Measurements from ENCODE around the gene NSRP1.
"Not testable (repeated sequence)": the region's sequence is repeated elsewhere in the genome, so short reads cannot be mapped to it uniquely, and the experiment has no call there.

Gene NSRP1

DNA sequence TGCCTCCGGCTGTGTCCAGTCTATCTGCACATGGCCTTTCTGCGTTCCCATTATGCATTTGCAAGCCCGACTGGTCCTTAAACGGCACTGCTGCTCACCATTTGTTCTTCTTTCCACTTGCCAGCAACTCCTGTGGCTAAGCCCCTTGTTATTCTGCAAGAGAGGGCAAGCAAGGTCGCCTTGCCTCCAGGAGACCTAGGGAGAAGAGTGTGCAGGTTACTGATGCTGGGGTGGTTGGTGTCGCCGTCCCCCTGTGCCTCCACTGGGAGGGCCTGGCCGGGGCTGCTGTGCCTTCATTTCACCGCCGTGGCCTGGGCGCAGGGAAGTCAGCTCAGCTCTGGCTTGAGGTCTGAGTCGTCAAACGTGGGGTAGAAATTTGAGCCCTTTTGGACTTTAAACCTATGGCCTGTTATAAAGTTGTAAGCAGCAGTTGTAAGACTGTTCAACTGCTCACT lies 106.1 kb downstream of the NSRP1 start:
- DNase-seq (ENCODE audit: low read depth): no peak

- DNase-seq (ENCODE audit: low read depth): no peak
Observed at GRCh38 chr17:30224419-30224960, 107.9 kb downstream of the NSRP1 start.

DNA sequence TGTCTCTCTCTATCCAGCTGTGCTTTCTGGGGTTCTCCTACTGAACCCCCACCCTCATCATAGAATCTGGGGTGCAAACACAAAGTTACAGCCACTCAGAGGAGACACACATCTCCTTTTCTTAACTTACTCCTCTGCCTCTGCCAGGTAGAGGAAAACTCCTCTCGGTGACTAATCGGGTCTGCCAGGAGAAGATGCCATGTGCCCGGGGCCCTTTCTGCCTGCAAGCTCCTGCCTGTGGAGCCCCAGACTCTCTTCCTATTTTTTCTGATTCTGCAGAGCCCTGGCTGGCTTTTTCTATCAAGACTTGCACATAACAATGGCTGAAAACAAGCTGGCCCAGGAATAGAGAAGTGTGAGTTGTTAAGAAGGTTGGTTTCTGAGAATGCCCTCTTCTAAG lies 108.5 kb downstream of the NSRP1 start:
- DNase-seq (ENCODE audit: low read depth): no peak

- DNase-seq (ENCODE audit: low read depth): no peak
Observed at GRCh38 chr17:30225919-30226553, 109.4 kb downstream of the NSRP1 start.

DNA sequence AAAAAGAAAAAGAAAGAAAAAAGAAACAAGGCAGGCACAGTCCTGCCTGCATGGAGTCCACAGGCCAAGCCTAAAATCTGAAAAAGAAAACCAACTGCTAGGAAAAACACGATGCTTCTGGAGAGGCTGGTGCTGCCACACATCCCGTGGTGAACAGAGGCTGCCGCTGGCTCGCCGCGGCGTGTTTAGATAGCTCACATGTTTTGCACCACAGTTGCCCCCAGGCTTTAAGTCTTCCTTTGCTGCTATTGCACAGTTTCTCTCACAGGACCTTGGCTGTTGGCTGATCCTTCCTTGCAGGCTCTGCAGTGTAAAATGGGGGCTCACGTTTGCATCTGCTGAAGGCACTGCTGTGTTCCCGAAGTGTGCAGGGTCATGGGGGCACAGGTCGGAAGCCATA lies 110.3 kb downstream of the NSRP1 start:
- no peak for DNase-seq (ENCODE audit: low read depth)

GRCh38 chr17:30228011-30228410 lies 111.4 kb downstream of the NSRP1 start:
- no peak for DNase-seq (ENCODE audit: low read depth)

- no peak for DNase-seq (ENCODE audit: low read depth)
Observed at GRCh38 chr17:30229012-30229411, 112.4 kb downstream of the NSRP1 start.

DNA sequence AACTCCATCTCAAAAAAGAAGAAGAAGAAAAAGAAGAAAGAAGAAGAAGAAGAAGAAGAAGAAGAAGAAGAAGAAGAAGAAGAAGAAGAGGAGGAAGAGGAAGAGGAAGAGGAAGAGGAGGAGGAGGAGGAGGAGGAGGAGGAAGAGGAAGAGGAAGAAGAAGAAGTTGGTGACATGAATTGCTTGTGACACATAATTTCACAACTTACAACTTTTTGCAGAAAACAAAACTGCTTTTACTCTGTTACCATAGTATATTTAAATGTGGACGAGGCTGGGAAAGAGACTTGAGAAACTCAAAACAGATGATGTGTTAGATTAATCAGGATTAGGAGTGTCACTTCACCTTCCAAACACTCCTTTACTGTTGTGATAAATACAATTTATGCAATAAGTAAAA lies 113.4 kb downstream of the NSRP1 start:
- DNase-seq (ENCODE audit: low read depth): not testable (repeated sequence)

- no peak for DNase-seq (ENCODE audit: low read depth)
Observed at GRCh38 chr17:30230596-30231125, 114.0 kb downstream of the NSRP1 start.

- DNase-seq (ENCODE audit: low read depth): no peak
Observed at GRCh38 chr17:30232015-30232823, 115.6 kb downstream of the NSRP1 start.

DNA sequence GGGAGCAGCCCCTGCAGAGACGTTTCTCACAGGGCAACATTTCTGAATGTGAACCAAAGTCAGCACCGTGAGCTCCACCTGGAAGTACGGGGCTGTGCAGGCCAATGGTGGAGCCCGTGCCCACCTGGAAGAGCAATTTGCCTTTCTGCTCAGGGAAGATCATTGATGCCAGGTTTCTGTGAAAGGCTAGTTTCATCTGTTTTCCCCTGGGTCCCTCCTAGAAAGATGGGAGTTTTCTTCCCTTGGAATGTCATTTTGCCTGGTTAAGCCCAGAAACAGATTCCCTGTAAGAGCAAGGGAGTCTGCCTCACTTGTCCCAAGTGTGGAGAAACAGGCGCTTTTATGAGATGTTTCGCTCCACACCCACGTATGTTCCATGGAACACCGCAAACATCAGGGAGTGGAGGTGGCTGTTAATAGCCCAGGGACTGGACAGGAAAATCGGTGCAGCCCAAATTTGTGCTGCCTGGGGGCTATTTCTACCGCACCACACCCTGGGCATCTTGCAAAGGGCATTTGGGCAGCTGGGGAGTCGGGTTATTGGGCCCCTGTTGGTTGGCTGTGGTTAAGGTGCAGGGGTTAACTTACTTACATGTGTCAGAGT lies 116.3 kb downstream of the NSRP1 start:
- no peak for DNase-seq (ENCODE audit: low read depth)

GRCh38 chr17:30234296-30234695 lies 117.7 kb downstream of the NSRP1 start:
- DNase-seq (ENCODE audit: low read depth): no peak

GRCh38 chr17:30234964-30235363 lies 118.3 kb downstream of the NSRP1 start:
- no peak for DNase-seq (ENCODE audit: low read depth)

GRCh38 chr17:30235386-30236296 lies 119.0 kb downstream of the NSRP1 start, which contains the start of gene SLC6A4:
Gene SLC6A4, minus strand, starts transcription at chr17:30235697. Its CDS starts 13,739 bp downstream, at chr17:30221958.
- DNase-seq (ENCODE audit: low read depth): peak; percentile 19

Measured in iris pigment epithelial cell (primary cell).